Ascending aorta (tissue), 2 donors: ENCODE results near the gene LRRD1. TPM values are rescaled to one million over a fixed set of nuclear protein-coding genes. Genes with fewer than 3 reads are reported as not detected.
"Not testable (repeated sequence)": the region's sequence is repeated elsewhere in the genome, so short reads cannot be mapped to it uniquely, and the experiment has no call there.

Experiments
- DNase-seq, 2 donors: peaks; one replicate each; pipeline ENCODE4 v3.0.0-alpha.2; 2019; ENCODE audit warnings: low spot score in 2 of 2
- H3K27ac ChIP-seq, 2 donors: fragments of 200-600 bp; sonication (generic); one replicate each; pipeline ENCODE4 v1.5.1; 2016 to 2017; ENCODE audit warnings: mild to moderate bottlenecking in 1 of 2
- H3K27me3 ChIP-seq: fragments of 200-600 bp; sonication (generic); one replicate; pipeline ENCODE4 v1.5.1; 2017
- H3K36me3 ChIP-seq, 2 donors: fragments of 200-600 bp; sonication (generic); one replicate each; pipeline ENCODE4 v1.5.1; 2016
- H3K4me1 ChIP-seq, 2 donors: fragments of 200-600 bp; sonication (generic); one replicate each; pipeline ENCODE4 v1.5.1; 2016 to 2017; ENCODE audit warnings: mild to moderate bottlenecking in 1 of 2
- H3K4me3 ChIP-seq, 2 donors: fragments of 200-600 bp; sonication (generic); one replicate each; pipeline ENCODE4 v1.5.1; 2016 to 2017; ENCODE audit warnings: mild to moderate bottlenecking in 1 of 2
- H3K9me3 ChIP-seq, 2 donors: fragments of 200-600 bp; sonication (generic); one replicate each; pipeline ENCODE4 v1.5.1; 2016
- CTCF ChIP-seq, 3 experiments: fragments of 200-600 bp in 2 of 3; fragments of 450-650 bp in 1 of 3; sonication (generic) in 2 of 3; IDR thresholded peaks; one replicate each; pipeline ENCODE4 v1.5.1; 2016 to 2019; ENCODE audit warnings: antibody characterized with exemption in 3 of 3, mild to moderate bottlenecking in 1 of 3, moderate library complexity in 1 of 3
- intact Hi-C: fragments of 100-400 bp; cut with DNase I; formaldehyde crosslinking; loops from one replicate; pipeline ENCODE4 v1.15.1; 2023
- total RNA-seq: library from RNA; depleted of rRNA; stranded (reverse); fragments of >200 nt; gene quantifications from one replicate; pipeline ENCODE4 v1.1.0, GENCODE V29; 2016

The LRRD1 gene
- total RNA-seq, 1 donor from 2014 or later = not detected

- Histone ChIP-seq H3K4me1 (no peaks in the 10 kb centered on the region), H3K9me3 (peaks cover 6 to 9% of the 10 kb centered on the region in 2 donors), H3K36me3 (peaks cover 22 to 88% of the 10 kb centered on the region in 2 donors), H3K4me3 (no peak overlapping the region), H3K27ac (no peak overlapping the region), H3K27me3 (no peaks in the 10 kb centered on the region)
- no peak for DNase-seq
- intact Hi-C loops = no loop called here
- TF ChIP-seq CTCF (IDR thresholded peaks at IDR 0.05) = no peak
Observed at GRCh38 chr7:92206672-92207071, 27.7 kb upstream of the LRRD1 start.

DNA sequence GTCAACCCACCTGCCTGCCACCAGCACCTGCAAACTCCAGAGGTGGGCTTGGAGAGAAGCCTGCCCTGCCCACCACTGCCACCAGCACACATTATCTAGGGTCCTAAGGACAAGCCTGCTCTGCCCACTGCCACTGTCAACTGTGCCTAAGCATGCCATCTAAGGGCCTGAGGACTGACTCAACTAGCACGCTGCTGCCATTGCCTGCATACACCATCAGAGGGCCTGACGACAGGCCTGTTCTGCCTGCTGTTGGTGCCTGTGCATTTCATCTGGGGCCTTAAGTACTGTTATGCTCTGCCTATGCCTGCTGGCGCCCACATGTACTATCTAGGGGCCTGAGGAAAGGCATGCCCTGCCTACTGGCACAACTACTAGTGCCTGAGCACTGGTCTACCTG, 27.0 kb upstream of the LRRD1 start:
- TF ChIP-seq CTCF (IDR thresholded peaks at IDR 0.05) = no peak
- no peaks in the 10 kb centered on the region for H3K27me3 ChIP-seq
- H3K9me3 ChIP-seq = peaks cover 6 to 9% of the 10 kb centered on the region in 2 donors
- H3K4me3 ChIP-seq = no peak overlapping the region
- no peaks in the 10 kb centered on the region for H3K4me1 ChIP-seq
- DNase-seq = no peak
- intact Hi-C loops = no loop called here
- peaks cover 22 to 86% of the 10 kb centered on the region in 2 donors for H3K36me3 ChIP-seq
- no peak overlapping the region for H3K27ac ChIP-seq

- H3K4me3 ChIP-seq = no peak overlapping the region
- H3K4me1 ChIP-seq = no peaks in the 10 kb centered on the region
- peaks cover 20 to 63% of the 10 kb centered on the region in 2 donors for H3K36me3 ChIP-seq
- DNase-seq = no peak
- no peak for TF ChIP-seq CTCF (IDR thresholded peaks at IDR 0.05)
- no peaks in the 10 kb centered on the region for H3K27me3 ChIP-seq
- intact Hi-C loops = no loop called here
- no peak overlapping the region for H3K27ac ChIP-seq
- no peaks in the 10 kb centered on the region for H3K9me3 ChIP-seq
Observed at GRCh38 chr7:92200791-92201190, 21.8 kb upstream of the LRRD1 start.

DNA sequence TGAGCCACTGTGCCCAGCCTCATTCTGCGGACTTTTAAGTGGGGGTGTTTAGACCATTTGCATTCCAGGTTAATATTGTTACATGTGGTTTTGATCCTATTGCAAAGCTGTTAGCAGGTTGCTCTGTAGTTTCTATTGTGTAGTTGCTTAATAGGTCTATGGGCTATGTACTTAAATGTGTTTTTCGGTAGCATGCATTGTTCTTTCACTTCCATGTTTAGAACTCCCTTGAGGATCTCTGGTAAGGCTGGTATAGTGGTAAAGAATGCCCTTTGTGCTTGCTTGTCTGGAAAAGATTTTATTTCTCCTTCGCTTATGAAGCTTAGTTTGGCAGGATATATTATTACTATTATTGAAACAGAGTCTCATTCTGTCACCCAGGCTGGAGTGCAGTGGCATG, 13.4 kb upstream of the LRRD1 start:
- TF ChIP-seq CTCF (IDR thresholded peaks at IDR 0.05) = no peak
- H3K36me3 ChIP-seq = peaks cover 5 to 12% of the 10 kb centered on the region in 2 donors
- H3K4me3 ChIP-seq = no peak overlapping the region
- H3K9me3 ChIP-seq = peaks cover 0 to 44% of the 10 kb centered on the region in 2 donors
- H3K27me3 ChIP-seq = no peaks in the 10 kb centered on the region
- intact Hi-C loops = no loop called here
- H3K27ac ChIP-seq = no peak overlapping the region
- DNase-seq = no peak
- H3K4me1 ChIP-seq = no peaks in the 10 kb centered on the region

- DNase-seq, H3K27ac ChIP-seq, H3K27me3 ChIP-seq, intact Hi-C loops, H3K4me3 ChIP-seq, H3K4me1 ChIP-seq, H3K36me3 ChIP-seq: not testable (repeated sequence)
- peaks cover 0 to 46% of the 10 kb centered on the region in 2 donors for H3K9me3 ChIP-seq
Observed at GRCh38 chr7:92189246-92189645, 10.3 kb upstream of the LRRD1 start.

DNA sequence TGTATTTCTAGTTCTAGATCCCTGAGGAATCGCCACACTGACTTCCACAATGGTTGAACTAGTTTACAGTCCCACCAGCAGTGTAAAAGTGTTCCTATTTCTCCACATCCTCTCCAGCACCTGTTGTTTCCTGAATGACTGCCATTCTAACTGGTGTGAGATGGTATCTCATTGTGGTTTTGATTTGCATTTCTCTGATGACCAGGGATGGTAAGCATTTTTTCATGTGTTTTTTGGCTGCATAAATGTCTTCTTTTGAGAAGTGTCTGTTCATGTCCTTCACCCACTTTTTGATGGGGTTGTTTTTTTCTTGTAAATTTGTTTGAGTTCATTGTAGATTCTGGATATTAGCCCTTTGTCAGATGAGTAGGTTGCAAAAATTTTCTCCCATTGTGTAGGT, 5.4 kb upstream of the LRRD1 start:
- H3K4me1 ChIP-seq, H3K27me3 ChIP-seq, H3K27ac ChIP-seq, intact Hi-C loops, DNase-seq, H3K36me3 ChIP-seq, H3K4me3 ChIP-seq: not testable (repeated sequence)
- peaks cover 0 to 27% of the 10 kb centered on the region in 2 donors for H3K9me3 ChIP-seq

GRCh38 chr7:92177362-92177761, 1.6 kb downstream of the LRRD1 start:
- intact Hi-C loops = no loop called here
- H3K27me3 ChIP-seq = no peaks in the 10 kb centered on the region
- no peak overlapping the region for H3K4me3 ChIP-seq
- H3K9me3 ChIP-seq = peaks cover 0 to 6% of the 10 kb centered on the region in 2 donors
- DNase-seq = no peak
- no peak overlapping the region for H3K27ac ChIP-seq
- TF ChIP-seq CTCF (IDR thresholded peaks at IDR 0.05) = no peak
- peaks cover 0 to 4% of the 10 kb centered on the region in 2 donors for H3K4me1 ChIP-seq
- H3K36me3 ChIP-seq = no peaks in the 10 kb centered on the region

- H3K4me1 ChIP-seq, H3K4me3 ChIP-seq, H3K36me3 ChIP-seq, H3K27ac ChIP-seq, H3K9me3 ChIP-seq, intact Hi-C loops, H3K27me3 ChIP-seq, DNase-seq: not testable (repeated sequence)
Observed at GRCh38 chr7:92169529-92169928, 9.4 kb downstream of the LRRD1 start.
